Hematopoietic multipotent progenitor cell (in vitro differentiated cells): Measurements from ENCODE around the gene LUZP2. TPM values are rescaled to one million over a fixed set of nuclear protein-coding genes. Genes with fewer than 3 reads are reported as not detected.

ENCODE experiments used
- DNase-seq, 3 donors: peaks; one replicate each; pipeline ENCODE4 v3.0.0-alpha.2; 2011 to 2015; ENCODE audit warnings: low read depth in 2 of 3, low spot score in 2 of 3
- small RNA-seq: library from RNA; depleted of rRNA; stranded (forward); fragments of <200 nt; gene quantifications from one replicate; pipeline ENCODE3, GENCODE V24; 2012
- total RNA-seq: library from RNA; depleted of rRNA; stranded (reverse); fragments of >200 nt; gene quantifications from one replicate; pipeline ENCODE4 v1.2.3, GENCODE V29; 2012

The LUZP2 gene
- total RNA-seq, 1 donor, result not detected

DNA sequence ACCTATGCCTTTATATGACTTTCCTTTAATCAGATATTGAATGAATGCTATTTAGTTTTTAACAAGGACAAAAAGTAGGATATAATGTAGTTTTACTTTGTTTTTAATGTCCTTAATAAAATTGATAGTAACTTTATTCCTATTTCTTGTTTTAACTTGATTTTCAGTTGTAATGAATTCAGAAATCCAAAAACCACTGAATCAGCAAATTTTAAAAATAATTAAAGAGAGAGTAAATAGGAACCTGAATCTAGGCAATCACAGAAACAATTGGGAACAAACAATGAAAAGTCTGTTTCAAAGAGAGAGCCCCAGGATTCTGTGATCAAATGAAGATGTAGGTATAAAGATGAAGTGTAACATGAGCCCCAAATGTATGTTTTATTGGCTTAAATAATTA is 556.0 kb downstream of the LUZP2 start:
- no peak for DNase-seq

DNA sequence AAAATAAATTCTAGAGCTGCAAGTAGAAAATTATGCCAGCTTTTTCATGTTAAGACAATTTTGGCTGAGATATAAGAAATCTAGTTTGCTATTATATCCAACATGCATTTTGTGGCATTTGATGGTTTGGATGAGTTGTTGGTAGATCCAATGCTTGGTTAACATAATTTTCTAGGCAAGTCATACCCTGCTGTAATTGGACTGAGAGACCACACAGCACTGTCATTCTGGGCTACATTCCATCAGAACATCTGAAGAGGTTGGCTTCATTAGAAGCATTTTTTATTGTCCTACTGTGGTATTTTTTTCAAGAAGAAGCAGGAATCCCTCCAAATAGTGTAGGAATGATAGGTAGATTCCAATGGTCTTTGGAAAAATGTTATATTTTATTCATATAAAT is 561.0 kb downstream of the LUZP2 start:
- no peak for DNase-seq

DNA sequence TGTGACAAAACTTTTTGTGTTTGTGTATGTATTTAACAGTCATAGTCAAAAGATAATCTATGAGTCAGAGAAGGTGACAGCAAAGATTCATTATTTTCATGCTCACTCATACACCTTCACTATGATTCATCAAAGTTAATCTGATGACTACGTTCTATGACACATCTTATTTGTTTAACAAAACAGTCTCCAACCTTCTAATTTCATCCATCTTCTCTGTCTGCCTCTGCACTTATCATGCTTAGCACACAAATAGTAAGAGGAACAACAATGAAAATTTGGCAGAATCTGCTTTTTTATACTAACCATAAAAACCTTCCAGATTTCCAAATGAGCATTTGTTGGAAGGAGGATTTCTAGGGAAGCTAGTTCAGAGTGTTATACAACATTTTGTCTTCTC is 568.9 kb downstream of the LUZP2 start:
- no peak for DNase-seq

DNA sequence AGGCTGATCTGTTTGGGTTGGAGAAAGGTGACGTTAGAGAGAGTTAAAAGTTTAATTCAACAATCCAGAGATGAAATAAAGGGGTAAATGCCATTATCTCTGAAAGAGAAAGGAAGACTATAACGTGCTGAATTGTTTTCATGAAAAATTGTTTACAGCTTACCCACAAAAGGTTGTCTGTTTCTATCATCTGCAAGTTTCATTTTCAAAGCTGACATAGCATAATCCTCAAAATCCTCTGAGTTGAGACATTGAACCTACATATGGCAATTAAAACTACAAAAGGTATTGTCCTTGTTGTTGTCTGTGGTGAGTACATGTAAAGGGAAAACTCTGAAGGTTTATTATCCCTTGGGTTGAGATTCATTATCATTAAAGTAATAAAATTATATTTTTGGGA is 569.9 kb downstream of the LUZP2 start:
- no peak for DNase-seq

DNA sequence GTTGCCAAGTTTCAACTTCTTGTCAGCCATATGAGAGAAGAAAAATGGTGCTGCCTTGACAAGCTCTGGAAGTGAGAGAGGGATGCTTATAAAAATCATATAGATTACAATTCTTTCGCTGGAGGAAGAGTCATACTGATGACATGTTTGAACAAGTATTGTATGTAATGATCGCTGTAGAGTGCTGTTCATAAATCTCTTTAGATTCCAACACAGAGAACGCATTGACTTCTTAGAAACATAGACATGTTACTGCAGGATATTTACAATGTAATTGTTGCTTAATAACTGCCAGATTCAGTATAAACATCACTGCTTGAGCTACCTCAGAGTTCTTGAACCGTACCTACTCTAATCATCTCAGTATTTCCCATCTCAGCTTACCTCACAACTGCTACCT is 571.6 kb downstream of the LUZP2 start:
- DNase-seq, result no peak

DNA sequence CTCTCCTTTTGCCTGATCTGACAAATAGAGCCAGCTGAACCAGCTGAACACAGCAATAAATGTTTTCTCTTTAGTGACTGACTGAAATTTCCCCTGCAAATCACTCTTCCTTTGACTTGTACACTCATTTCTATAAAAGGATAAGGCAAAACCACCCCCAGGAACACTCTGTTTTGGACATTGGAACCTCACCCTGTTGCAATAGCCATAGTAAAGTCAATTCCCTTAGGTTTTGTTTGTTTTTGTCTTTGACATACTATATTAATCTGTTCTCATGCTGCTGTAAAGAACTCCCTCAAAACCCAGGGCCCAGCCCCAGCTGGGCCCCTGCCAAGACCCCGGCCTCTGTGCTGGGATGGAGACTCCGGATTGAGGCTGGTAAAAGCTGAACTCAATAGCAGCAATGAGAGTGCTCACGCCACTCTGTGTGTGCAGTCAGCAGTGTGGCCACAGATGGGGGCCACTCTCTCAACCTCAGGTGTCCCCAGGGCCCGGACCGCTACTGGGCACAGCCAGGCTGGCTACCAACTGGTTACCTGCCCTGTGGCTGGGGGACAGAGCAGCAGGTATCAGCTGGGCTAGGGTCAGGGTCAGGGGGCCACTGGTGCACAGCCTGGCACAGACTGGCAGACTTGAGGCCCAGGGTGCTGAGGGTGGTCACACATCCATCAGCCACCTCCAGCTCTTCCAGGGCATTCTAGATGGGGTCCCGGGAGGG is 597.4 kb downstream of the LUZP2 start:
- DNase-seq, result no peak

DNA sequence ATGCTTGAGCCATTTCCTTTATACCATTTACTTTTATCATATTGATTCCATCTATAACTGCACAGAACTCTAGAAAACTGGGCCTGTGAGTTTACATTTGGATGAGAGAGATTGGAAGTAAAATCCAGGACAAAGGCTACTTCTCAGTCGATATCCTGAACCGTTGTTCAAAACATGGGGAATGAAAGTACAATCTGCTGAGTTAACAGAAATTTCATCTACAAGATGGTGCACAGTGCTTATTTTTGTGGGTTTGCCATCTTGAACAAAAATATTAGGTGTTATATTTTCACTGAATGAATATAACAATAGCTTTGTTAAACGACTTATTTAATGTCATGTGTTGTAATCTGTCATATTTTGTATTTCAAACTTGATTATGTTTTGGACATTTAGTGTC is 622.6 kb downstream of the LUZP2 start:
- no peak for DNase-seq

Small RNAs within 50 kb of the gene (small RNA-seq; reads per million reads assigned to genes)
- not detected for gene RF00019
